HFFc6 (cell line): Measurements from ENCODE around the gene CSNK1G3. TPM values are rescaled to one million over a fixed set of nuclear protein-coding genes. Genes with fewer than 3 reads are reported as not detected.

Source experiments
- DNase-seq: peaks from one replicate; pipeline ENCODE4 v3.0.0-alpha.2; 2018
- H3K27ac Mint-ChIP-seq: 2 replicates; pipeline ENCODE4 v1.8.0; 2020; ENCODE audit warnings: mild to moderate bottlenecking, mixed read lengths
- H3K27me3 Mint-ChIP-seq: 2 replicates; pipeline ENCODE4 v1.8.0; 2021; ENCODE audit warnings: mild to moderate bottlenecking, moderate library complexity, mixed read lengths; ENCODE audit not compliant: insufficient read depth
- H3K36me3 Mint-ChIP-seq: 2 replicates; pipeline ENCODE4 v1.8.0; 2021; ENCODE audit warnings: low read depth, mixed read lengths
- H3K4me1 Mint-ChIP-seq: 2 replicates; pipeline ENCODE4 v1.8.0; 2020; ENCODE audit warnings: low read depth, mixed read lengths
- H3K4me3 Mint-ChIP-seq: 2 replicates; pipeline ENCODE4 v1.8.0; 2020; ENCODE audit warnings: mild to moderate bottlenecking, moderate library complexity, mixed read lengths
- H3K9me3 Mint-ChIP-seq: 2 replicates; pipeline ENCODE4 v1.8.0; 2020; ENCODE audit warnings: mild to moderate bottlenecking, mixed read lengths
- total RNA-seq, 6 experiments: library from RNA; stranded (reverse); fragmentation: NEBNext Ultra II Directional; extraction: Animal tissue kit (Norgen Biotek cat#: 25700); gene quantifications; 2 replicates in 1 of 6; 3 replicates in 5 of 6; pipeline ENCODE4 v1.2.3, GENCODE V29; 2021
- TF ChIP-seq, protein P1 (sequence below): fragments of 200-600 bp; sonication (generic); IDR thresholded peaks from 2 replicates; pipeline ENCODE4 v1.5.0; 2021; ENCODE audit warnings: antibody characterized with exemption, mild to moderate bottlenecking

The CSNK1G3 gene
- total RNA-seq, 6 experiments from 2014 or later: 28.9 to 40.0 (median 33.3) TPM

DNA sequence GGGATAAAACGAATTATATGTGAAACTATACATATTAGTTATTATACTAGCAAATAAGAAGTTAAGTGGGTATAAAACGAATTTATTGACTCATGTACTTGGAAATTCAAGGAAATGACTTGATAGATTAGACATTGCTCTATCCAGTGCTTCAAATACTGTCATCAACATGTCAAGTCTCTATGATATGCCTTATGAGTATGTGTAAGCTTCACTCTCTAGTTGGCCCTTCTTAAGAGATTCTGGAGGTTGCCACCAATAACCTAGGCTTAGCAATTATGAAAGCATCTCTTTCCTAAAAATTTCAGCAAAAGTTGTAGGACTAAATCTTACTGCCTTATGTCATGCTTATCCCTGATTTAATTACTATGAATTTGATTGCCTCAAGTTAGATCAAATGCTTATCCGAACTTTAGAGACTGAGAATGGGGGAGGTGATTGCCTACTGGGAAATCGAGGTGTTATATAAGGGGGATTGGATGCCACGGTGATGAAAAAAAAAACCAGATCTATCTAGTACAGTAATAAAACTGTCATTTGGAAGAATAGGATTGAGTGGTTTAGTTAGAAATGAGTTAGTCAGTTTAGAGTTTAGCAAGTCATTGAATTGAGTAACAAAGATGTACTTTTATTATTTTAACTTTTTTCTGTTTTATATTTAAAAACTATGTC, 46.9 kb downstream of the CSNK1G3 start:
- DNase-seq: no peak
- peaks cover 46% of the 10 kb centered on the region for H3K4me1 Mint-ChIP-seq
- H3K27ac Mint-ChIP-seq: no peak overlapping the region
- TF ChIP-seq, protein P1, sequence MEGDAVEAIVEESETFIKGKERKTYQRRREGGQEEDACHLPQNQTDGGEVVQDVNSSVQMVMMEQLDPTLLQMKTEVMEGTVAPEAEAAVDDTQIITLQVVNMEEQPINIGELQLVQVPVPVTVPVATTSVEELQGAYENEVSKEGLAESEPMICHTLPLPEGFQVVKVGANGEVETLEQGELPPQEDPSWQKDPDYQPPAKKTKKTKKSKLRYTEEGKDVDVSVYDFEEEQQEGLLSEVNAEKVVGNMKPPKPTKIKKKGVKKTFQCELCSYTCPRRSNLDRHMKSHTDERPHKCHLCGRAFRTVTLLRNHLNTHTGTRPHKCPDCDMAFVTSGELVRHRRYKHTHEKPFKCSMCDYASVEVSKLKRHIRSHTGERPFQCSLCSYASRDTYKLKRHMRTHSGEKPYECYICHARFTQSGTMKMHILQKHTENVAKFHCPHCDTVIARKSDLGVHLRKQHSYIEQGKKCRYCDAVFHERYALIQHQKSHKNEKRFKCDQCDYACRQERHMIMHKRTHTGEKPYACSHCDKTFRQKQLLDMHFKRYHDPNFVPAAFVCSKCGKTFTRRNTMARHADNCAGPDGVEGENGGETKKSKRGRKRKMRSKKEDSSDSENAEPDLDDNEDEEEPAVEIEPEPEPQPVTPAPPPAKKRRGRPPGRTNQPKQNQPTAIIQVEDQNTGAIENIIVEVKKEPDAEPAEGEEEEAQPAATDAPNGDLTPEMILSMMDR: no peak
- H3K4me3 Mint-ChIP-seq: no peak overlapping the region
- H3K27me3 Mint-ChIP-seq: no peaks in the 10 kb centered on the region
- H3K9me3 Mint-ChIP-seq: no peaks in the 10 kb centered on the region
- H3K36me3 Mint-ChIP-seq: peaks cover 11% of the 10 kb centered on the region; the same call in 1 of the 2 replicates

DNA sequence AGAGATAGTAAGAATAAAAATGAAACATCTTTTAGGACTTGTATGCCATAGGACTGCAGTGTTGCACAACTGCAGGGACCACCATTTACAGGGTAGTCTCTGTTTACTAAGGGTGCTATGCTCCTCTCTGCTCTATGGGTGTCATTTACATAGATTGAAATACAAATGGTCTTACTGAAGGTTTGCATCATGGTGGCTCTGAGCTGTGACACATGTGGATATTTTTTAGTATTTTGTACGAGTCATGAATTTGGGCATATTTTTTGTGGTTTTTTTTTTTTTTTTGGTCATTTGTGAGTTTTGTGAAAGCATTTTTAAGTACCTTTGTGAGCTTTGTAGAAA, 47.4 kb downstream of the CSNK1G3 start:
- peaks cover 42% of the 10 kb centered on the region for H3K4me1 Mint-ChIP-seq
- H3K4me3 Mint-ChIP-seq: no peak overlapping the region
- TF ChIP-seq, protein P1: no peak
- DNase-seq: no peak
- H3K27me3 Mint-ChIP-seq: no peaks in the 10 kb centered on the region
- no peak overlapping the region for H3K27ac Mint-ChIP-seq
- H3K36me3 Mint-ChIP-seq: peaks cover 11% of the 10 kb centered on the region; the same call in 1 of the 2 replicates
- no peaks in the 10 kb centered on the region for H3K9me3 Mint-ChIP-seq

DNA sequence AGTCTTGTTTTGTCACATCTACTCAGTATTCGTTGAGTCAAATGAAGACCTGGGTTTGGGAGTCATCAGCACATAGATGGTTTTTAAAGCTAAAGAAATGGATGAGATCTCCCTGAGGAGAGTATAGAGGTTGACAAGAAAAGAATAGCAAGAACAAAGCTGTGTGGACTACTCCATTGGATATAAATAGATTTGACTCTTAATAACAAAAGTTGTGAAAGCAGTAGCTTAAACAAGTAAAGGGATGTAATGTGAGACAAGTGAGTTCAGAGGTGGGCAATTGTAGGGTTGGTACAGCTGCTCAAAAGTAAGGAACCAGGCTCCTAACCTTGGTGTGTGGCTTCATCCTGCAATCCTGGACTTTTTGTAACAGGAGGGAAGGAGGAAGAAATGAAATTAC, 49.3 kb downstream of the CSNK1G3 start:
- H3K27me3 Mint-ChIP-seq: no peaks in the 10 kb centered on the region
- H3K4me3 Mint-ChIP-seq: no peak overlapping the region
- DNase-seq: no peak
- TF ChIP-seq, protein P1: no peak
- no peaks in the 10 kb centered on the region for H3K9me3 Mint-ChIP-seq
- peaks cover 23% of the 10 kb centered on the region for H3K4me1 Mint-ChIP-seq
- H3K36me3 Mint-ChIP-seq: peaks cover 21% of the 10 kb centered on the region
- H3K27ac Mint-ChIP-seq: no peak overlapping the region

DNA sequence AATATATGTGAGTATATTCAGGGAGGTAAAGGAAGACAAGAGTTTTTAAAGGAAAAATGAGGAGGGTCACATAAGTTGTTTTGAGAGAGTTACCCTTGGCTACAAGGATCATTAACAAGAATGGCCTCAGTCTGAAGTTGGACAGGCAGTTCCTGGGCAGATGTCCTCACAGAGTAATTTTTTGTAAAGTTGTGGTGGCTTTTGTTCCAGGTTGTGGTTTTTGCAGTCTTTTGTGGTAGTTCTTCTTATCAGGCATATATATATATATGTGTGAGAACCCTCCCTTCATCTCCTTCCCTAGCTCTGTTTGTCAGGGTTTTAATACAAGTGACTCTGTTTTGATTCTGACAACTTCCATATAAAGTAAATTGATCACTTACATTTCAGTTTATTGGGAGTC, 60.0 kb downstream of the CSNK1G3 start:
- DNase-seq: no peak
- H3K27ac Mint-ChIP-seq: no peak overlapping the region
- TF ChIP-seq, protein P1: no peak

DNA sequence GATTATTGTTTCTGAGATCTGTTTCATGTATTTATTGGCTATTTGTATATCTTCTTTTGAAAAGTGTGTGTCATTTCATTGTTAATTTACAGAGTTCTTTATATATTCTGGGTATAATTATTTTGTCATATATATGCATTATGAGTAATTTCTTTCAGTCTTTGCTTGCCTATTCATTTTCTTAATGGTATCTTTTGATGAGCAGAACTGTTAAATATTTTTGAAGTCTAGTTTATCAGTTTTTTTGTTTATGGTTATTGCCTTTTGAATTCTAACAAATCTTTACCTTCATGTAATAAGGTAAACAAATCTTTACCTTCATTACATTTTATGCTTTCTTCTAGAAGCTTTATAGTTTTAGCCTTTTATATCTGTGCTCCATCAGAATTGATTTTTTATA, 66.4 kb downstream of the CSNK1G3 start:
- H3K27me3 Mint-ChIP-seq: no peaks in the 10 kb centered on the region
- DNase-seq: no peak
- 0 out of 2 replicates have a peak, but pooled peaks cover 6% of the 10 kb centered on the region for H3K4me1 Mint-ChIP-seq
- H3K36me3 Mint-ChIP-seq: peaks cover 12% of the 10 kb centered on the region; the same call in 1 of the 2 replicates
- TF ChIP-seq, protein P1: no peak
- no peak overlapping the region for H3K4me3 Mint-ChIP-seq
- H3K9me3 Mint-ChIP-seq: no peaks in the 10 kb centered on the region
- no peak overlapping the region for H3K27ac Mint-ChIP-seq

More for the DNA sequence above, 60.0 kb downstream of the CSNK1G3 start:
- H3K4me3 Mint-ChIP-seq: no peak overlapping the region
- H3K4me1 Mint-ChIP-seq: no peaks in the 10 kb centered on the region
- H3K27me3 Mint-ChIP-seq: no peaks in the 10 kb centered on the region
- H3K36me3 Mint-ChIP-seq: peaks cover 6% of the 10 kb centered on the region; the same call in 1 of the 2 replicates
- H3K9me3 Mint-ChIP-seq: no peaks in the 10 kb centered on the region
